Inflammatory macrophage (primary cell): ENCODE results near the gene KDELR1.

Source experiments
- DNase-seq, 2 donors: peaks; one replicate each; pipeline ENCODE4 v3.0.0-alpha.2; 2020 to 2022

Gene KDELR1

DNA sequence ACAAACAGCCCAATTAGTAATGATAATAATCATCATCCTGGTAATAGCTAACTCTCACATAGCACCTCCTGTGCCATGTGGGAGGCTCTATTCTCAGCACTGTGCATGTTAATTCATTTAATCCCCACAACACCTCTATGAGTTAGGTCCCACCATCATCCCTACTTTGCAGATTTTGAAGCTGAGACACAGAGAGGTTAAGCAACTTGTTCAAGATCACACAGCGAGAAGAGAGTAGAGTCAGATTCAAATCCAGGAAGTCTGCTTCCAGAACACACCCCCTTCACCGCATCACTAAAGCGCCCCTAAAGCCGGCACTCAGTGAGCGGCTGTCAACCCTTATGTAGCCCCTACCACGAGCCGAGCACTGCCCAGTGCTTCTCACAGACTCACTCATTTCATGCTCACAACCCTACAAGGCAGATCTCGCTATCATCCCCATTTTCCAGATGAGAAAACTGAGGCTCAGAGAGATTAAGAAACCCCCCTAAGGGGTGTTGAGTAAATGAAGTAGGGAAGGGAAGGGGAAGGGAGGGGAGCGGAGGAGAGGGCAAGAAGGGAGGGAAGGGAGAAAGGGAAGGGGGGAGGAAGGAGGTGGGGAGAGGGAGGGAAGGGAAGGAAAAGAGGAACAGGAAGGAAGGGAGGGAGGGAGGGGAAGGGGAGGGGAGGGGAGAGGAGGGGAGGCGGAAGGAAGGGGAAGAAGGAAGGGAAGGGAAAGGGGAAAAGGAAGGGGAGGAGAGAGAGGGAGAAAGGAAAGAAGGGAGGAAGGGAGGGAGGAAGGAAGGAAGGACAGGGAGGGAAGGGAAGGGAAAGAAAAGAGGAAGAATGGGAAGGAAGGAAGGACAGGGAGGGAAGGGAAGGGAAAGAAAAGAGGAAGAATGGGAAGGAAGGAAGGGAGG, 49.6 kb downstream of the KDELR1 start:
- no peak for DNase-seq

GRCh38 chr19:48340995-48341394, 50.4 kb downstream of the KDELR1 start:
- DNase-seq, result no peak

DNA sequence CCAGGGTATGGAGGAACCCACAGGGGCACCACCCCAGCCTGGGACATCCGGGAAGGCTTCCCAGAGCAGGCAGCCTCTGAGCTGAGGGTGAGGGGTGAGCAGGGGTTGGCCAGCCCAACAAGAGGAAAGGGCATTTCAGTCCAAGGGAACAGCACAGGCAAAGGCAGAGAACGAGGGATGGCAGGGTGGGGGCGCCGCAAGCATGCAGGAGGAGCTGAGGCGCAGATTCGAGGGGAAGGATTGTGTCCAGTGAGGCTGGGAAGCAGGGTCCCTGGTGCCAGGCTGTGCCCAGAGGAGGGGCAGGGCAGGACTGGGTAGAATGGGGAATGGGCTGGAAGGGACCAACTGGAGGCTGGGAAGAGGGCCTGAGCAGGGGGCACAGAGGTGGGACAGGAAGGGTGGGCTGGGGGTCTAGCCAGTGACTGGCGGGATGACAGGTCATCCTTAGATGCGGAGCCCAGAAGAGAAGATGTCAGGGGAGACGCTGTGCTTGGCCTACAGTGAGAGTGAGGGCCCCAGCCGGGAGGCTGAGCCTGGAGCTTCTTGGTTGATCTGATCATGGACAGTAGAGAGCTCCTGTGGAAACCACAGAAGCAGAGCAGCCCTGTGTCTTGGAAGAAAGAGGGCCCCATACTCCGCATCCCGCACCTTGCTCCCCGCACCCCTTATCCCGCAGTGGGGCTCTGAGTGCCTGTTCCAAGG, 52.4 kb downstream of the KDELR1 start:
- no peak for DNase-seq

DNA sequence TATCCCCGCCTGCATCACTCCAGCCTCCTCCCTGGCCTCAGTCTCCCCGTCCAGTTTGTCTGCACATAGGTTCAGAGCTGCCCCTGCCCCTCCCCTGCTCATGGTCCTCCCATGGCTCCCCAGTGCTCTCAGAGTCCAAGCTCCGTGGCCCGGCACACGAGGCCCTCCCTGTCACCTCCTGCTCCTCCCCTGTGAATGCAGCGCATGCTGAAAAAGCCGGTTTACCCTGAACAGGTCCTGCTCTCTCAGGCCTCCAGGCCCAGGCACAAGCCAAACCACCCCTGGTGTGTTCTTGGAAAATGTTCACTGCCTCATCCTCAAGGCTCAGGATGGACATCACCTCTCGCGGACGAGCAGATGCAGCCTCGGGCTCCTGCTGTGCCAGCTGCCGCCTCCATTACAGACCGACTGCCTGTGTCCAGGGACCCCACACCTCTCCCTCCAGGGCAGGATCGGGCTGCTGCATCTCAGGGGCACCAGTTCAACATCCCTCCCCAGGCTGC, 53.0 kb downstream of the KDELR1 start:
- no peak for DNase-seq

DNA sequence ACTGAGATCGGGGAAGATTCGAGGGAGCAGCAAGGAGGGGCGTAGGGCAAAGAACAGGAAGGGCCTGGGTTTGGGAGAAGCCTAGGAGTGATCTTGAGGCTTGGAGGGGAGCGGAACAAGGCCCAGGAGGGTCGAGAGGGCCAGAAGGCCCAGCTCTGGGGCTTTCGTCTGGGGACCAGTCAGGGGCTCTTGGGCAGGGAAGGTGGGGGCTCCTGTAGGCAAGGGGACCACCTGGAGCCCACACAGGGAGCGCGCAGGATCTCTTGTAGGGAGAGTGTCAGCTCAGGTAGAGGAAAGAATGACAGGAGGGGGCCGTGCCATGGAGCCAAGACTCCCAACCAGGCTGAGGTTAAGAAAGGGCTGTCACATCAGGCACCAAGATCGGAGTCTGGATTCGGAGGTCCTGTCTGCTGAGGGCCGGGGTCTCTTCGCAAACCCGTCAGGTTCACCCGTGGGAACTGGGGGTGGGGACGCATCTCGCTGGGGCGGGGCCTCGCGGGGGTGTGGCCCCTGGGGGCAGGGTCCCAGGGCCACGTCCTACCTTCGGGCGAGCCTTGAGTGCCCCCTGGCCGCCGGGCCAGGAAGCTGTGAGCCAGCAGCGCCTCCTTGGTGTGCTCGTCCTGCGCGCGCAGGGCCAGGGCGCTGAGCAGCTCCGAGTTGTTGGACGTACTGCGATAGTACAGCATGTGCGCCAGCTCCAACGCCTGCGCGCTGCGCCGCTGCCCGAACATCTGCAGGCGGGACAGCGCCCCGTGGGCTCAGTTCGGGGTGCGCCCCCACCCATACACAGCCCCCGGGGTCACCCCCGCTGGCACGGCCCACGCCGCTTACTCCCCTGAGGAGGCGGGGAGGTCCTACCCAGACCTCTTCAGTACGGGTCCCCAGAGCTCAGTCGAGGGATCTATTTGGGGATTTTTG, 57.6 kb downstream of the KDELR1 start:
- DNase-seq, result peak; percentile 93 to 95

DNA sequence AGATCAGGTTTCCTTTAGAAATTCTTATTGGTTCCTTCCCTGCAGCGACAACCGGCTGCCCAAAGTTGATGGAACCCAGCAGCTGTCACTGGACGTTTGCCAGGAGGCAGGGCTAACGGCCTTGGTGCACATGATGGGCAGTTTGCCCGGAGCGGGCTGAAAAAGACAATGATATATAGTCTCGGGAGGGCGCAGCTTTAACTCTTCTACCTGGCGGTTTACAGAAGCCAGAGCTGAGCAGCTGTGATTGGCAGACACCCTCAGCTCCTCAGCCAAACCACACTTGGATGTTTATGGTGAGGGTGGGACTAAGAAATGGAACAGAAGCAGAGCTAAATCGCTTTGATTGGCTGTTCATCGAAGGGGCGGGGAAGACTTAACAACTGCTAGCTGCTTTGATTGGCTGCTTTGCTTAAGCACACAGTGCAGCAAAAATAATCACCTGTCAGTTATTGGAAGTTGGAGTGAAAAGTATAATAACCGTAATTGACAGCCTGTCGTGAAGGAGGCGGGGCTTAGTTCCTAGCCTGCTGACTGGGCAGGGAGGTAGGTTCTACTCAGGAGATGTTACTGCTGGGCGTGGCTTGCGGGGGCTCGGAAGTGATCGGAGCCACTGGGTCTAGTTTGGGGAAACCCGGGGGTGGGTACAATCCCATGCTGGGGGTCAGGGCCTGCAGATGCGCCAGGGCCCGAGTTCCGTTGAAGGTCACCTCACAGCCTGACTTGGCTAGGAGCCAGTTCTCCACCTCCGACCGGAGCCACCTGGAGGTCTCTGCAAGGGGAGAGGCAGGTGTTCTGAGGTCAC, 58.5 kb downstream of the KDELR1 start:
- peak; percentile 93 to 97 for DNase-seq
